Activated CD4-positive, alpha-beta T cell treated with anti-CD3 and anti-CD28 coated beads for 4 hours (primary cell): Measurements from ENCODE around the gene ING1.
"Not testable (repeated sequence)": the region's sequence is repeated elsewhere in the genome, so short reads cannot be mapped to it uniquely, and the experiment has no call there.

Source experiments
- DNase-seq, 2 donors: peaks; one replicate each; pipeline ENCODE4 v3.0.0-alpha.2; 2020

ING1 gene

DNA sequence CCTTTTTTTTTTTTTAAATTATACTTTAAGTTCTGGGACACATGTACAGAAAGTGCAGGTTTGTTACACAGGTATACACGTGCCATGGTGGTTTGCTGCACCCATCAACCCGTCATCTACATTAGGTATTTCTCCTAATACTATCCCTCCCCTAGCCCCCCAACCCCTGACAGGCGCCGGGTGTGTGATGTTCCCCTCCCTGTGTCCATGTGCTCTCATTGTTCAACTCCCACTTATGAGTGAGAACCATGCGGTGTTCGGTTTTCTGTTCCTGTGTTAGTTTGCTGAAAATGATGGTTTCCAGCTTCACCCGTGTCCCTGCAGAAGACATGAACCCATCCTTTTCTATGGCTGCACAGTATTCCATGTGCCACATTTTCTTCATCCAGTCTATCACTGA, 17.7 kb upstream of the ING1 start:
- DNase-seq = not testable (repeated sequence)

GRCh38 chr13:110696776-110697175, 16.7 kb upstream of the ING1 start:
- DNase-seq = no peak

DNA sequence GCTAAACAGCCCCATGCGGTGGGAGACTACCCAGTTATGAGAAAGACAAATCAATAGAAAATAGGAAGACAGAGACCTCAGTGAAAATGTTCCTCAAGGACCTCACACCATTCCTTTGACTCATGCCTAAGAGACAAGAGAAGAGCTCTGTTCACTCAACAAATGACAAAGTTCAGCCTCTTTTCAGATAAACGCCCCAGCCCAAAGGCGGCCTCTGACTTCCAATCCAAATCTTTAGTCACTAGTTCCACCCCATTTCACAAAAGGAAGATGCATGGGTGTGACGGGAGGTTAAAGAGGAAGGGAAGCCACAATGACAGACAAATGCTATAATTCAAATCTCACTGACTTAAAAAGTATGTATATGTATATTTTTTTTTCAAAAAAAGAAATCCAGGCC, 15.7 kb upstream of the ING1 start:
- DNase-seq = no peak

- DNase-seq = no peak
Observed at GRCh38 chr13:110698689-110699088, 14.8 kb upstream of the ING1 start.

DNA sequence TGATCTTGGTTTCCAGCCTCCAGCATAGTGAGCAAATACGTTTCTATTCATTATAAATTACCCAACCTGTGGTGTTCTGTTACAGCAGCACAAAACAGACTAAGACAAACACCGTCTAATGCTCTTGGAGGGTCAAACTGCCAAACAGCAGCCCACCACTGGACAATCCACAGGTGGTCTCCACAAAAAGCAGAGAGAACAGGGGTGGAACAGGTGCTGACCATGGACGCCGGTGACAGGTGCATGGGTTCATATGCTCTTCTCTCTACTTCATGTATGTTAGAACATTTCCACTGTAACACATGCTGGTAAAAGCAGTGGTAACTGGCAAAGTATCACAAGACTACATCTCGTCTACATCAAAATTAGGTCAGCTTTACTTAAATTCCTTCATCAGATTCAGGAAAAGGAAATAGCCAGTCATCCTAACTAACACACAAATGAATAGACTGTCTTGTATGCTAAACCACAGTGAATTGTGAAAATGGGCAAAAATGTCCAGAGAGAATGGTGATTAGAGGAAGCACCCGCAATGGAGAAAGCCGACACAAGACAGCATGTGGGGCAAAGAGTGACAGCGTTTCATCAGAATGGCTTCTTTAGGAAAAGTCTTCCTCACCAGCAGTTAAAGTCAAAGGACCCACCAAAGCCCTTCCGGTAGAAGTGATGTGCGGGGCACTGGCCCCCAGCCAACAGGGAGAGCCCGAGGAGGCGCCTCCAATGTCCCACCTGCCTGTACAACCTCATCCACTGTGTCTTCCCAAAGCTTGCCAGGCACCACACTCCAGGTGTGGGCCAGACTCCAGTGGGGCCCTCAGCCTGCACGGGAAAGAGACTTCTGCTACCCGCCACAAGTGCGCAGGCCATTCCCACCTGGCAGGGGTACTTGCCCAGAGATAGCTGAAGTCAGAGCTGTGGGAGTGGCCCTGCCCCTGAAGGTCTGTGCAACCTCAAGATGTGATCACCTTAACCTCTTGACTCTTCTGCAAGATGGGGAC, 14.1 kb upstream of the ING1 start:
- no peak for DNase-seq

- DNase-seq = no peak
Observed at GRCh38 chr13:110700186-110700585, 13.3 kb upstream of the ING1 start.

DNA sequence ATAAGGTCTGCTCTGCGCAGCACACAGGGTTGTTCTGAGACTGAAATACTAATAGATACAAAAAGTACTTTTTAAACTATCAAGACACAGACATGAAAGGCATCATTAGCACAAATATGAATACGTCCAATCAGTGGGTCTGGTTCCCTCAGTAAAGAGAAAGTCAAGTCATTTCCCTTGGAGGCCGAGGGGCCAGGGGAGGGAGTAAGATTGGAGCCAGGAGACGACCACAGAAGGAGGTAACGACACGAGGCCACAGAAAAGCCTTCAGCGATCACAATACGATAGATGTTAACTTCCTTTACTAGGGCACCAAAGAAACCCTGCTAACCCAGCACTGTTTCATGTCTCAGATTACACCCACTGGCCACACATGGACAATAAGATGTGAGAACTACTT, 12.9 kb upstream of the ING1 start:
- DNase-seq = no peak

- not testable (repeated sequence) for DNase-seq
Observed at GRCh38 chr13:110701061-110701460, 12.4 kb upstream of the ING1 start.

- no peak for DNase-seq
Observed at GRCh38 chr13:110702089-110702488, 11.4 kb upstream of the ING1 start.

DNA sequence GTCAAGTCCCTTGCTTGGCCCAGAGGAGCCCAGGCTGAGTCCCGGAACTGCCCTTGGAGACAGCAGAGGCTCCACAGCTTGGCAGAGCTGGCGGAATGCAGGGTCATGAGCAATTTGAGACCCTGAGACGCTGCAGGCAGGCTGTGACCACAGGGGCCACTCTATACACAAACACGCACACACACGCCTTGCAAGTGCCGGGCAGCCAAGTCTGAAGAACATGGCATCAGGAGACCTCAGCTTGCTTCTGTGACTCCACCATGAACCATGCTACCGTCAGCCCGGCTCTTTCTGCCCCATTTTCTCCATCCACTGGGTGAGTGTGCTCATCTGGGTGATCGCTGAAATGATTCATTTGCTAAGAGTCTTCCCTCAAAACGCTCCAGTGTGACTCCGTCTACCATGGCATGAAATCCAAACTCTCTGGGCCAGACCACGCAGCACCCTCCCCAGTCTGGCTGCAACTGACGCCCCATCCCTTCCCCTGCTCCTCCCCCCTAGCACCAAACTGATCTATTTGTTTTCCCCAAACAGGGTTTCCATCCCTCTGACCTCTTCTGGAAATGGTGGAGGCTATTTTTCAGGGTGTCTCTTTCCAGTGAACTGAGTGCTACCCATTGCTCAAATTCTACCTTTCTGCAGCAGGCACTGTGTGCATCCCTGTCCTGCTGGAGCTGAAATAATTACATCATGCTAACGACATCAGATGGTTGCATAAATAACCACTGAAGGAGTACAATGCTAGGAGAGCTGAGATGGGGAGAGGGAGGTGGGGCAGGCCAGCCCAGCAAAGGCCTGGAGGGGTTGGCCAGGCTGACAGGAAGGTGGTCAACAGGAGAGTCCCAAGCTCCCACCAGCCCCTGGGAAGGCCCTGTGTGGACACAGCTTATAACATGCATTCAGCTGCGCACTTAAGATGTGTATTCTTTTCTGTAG, 10.6 kb upstream of the ING1 start:
- DNase-seq = no peak

- no peak for DNase-seq
Observed at GRCh38 chr13:110705356-110705825, 8.1 kb upstream of the ING1 start.

DNA sequence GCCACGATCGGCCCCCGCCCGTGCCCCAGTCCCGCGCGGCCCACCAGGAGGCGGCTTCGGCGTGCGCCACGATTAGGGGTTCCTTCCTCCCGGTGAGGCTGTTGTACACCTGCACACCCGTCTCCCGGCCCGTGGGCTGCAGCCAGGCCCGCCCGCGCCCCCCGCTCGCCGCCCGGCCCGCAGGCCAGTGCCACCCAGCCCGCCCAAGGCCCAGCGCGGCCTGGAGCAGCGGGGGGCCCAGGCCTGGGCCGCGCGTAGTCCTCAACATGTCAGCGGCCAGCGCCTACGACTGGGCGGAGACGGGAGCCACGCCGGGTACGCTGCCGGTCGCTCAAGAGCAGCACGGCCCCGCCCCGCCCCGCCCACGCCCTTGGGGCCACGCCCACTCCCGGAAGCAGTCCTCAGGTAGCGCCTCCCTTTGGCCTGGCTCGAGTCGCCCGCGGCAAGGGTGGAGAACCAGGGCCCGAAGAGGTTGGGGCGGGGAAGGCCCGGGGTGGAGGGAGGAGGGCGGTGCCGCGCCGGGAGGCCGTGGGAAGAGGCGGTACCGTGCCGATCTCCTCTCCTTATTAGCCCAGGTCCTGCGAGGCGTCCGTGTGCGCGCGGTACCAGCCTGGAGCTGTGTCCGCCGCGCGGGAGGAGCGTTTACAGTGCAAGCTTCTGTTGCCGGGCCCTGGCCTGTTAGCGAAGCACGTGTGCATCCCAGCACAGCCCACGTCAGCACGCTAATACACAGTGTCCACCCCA, 7.5 kb upstream of the ING1 start, which contains the start of gene CARS2:
Gene CARS2 (minus strand): TSS at position 291 of the 744 bp plus-strand sequence. CDS start 23 bp downstream, at position 268.
- DNase-seq = peak; percentile 92

- DNase-seq = no peak
Observed at GRCh38 chr13:110706570-110707372, 6.7 kb upstream of the ING1 start.

DNA sequence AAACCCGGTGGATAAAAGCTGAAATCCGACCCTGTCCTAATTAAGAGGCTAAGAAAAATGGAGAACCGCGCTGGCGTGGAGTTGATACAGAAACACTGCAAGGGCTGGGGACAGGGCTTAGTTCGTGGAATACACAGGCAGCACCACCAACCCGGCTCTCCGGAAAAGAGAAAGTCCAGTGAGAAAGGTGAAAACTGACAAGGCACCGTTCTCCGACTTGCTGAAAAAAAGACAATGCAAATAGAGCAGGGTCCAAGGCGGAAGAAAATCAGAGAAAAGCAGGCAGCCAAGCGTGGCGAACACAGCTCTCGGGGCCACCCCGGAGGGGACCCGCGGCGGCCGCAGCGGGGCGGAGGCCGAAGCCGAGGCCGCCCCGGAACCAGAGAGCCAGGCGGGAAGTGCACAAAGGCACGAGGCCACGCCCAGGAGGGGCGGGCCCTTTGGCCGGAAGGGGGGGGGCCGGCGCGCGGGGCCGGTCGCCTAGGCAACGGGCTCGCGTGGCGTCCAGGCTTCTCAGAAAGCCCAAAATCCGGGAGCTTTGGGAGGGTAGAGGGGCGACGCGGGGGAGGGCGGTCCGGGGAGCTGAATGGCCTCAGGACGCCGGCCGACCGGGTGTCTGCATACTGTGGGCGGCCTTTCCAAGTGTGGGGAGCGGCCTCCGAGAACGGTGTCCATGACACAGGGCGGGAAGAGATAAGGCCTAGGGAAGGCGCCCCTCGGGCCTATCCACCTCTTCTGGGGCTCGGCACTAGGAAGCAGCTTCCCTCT, 1.2 kb upstream of the ING1 start:
- peak; percentile 86 to 88 for DNase-seq

DNA sequence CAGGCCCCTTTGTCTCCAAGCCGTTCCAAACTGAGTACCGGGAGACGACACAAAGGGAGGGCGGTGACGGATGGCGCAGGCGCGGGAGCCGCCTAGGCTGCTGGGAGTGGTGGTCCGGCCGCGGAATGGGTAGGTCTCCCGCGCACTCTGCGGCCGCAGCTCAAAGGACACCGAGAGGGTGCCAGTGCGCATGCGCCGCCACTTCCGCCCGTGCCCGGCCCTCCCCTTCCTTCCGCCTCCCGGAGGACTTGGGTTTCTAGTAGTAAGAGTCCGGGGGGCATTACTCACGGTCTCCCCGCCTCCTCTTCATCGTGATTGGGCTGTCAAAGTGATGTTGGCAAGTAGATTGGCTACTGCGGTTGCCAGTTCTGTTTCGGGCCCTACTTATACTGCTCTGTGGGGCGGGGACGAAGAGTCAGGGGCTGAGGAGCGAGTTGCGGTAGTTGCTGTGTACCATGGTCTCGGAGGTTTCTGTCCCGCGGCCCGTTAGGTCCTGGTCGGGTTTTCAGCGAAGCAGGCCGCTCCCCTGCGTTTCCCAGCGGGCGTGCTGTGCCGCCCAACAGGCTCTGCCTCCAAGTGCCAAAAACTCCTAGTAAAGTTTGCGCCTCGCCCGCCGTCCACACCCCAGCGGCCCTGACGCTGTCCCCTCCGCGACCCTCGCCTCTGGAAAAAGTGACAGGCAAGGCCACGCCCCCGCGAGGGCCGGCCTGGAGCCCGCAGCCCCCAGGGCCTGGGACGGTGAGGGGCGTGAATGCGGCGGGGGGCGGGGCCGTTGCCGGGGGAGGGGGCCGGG, 455 bp upstream of the ING1 start:
- DNase-seq = peak; percentile 97 to 99

GRCh38 chr13:110713981-110714796, 689 bp downstream of the ING1 start:
- DNase-seq = peak; percentile 65 to 71

GRCh38 chr13:110714797-110715394, 1.4 kb downstream of the ING1 start:
- peak; percentile 49 to 52 for DNase-seq
